WTC11 (cell line): ENCODE data around the gene AQP7.
"Not testable (repeated sequence)": the region's sequence is repeated elsewhere in the genome, so short reads cannot be mapped to it uniquely, and the experiment has no call there.

Experiments used
- NR3C1 ChIP-seq: sonication (generic); formaldehyde crosslinking; conservative IDR thresholded peaks from 2 replicates; pipeline ENCODE4 v1.8.1; 2023; ENCODE audit warnings: low read depth, mild to moderate bottlenecking, missing genetic modification reagents
- SMAD3 ChIP-seq: sonication (generic); formaldehyde crosslinking; IDR thresholded peaks from 2 replicates; pipeline ENCODE4 v1.8.0; 2022; ENCODE audit warnings: missing genetic modification reagents, mild to moderate bottlenecking, borderline replicate concordance
- SP1 ChIP-seq: sonication (generic); formaldehyde crosslinking; conservative IDR thresholded peaks from 2 replicates; pipeline ENCODE4 v1.8.1; 2022; ENCODE audit warnings: missing genetic modification reagents
- TEAD1 ChIP-seq: sonication (generic); formaldehyde crosslinking; IDR thresholded peaks from 2 replicates; pipeline ENCODE4 v1.8.0; 2022; ENCODE audit warnings: mild to moderate bottlenecking, missing genetic modification reagents
- TF ChIP-seq, protein P1 (sequence below): fragments of 200-600 bp; IDR thresholded peaks from 2 replicates; pipeline ENCODE4 v1.8.0; 2022; ENCODE audit warnings: antibody characterized with exemption

- TF ChIP-seq, protein P1, sequence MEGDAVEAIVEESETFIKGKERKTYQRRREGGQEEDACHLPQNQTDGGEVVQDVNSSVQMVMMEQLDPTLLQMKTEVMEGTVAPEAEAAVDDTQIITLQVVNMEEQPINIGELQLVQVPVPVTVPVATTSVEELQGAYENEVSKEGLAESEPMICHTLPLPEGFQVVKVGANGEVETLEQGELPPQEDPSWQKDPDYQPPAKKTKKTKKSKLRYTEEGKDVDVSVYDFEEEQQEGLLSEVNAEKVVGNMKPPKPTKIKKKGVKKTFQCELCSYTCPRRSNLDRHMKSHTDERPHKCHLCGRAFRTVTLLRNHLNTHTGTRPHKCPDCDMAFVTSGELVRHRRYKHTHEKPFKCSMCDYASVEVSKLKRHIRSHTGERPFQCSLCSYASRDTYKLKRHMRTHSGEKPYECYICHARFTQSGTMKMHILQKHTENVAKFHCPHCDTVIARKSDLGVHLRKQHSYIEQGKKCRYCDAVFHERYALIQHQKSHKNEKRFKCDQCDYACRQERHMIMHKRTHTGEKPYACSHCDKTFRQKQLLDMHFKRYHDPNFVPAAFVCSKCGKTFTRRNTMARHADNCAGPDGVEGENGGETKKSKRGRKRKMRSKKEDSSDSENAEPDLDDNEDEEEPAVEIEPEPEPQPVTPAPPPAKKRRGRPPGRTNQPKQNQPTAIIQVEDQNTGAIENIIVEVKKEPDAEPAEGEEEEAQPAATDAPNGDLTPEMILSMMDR = not testable (repeated sequence)
- TF ChIP-seq TEAD1 (CRISPR knock-in tag); NR3C1 (CRISPR knock-in tag); SMAD3 (CRISPR knock-in tag); SP1: not testable (repeated sequence)
Observed at GRCh38 chr9:33402371-33402770, at the start of gene AQP7.
